ENCODE data around the gene NDNF. TPM values are rescaled to one million over a fixed set of nuclear protein-coding genes. Genes with fewer than 3 reads are reported as not detected.

The NDNF gene
- polyA plus RNA-seq, 3 donors, result not detected

- WGBS (ENCODE audit: insufficient coverage), result 80% methylated on average over 2 of the region's 6 CpGs
- Histone ChIP-seq H3K9ac (ENCODE audit: insufficient read depth, low read length, poor library complexity, severe bottlenecking) (no peak overlapping the region), H4K20me1 (ENCODE audit: insufficient read depth, low read length) (no peaks in the 10 kb centered on the region)
These were observed 55.7 kb downstream of the NDNF start for GRCh38 chr4:121016611-121017010.

GRCh38 chr4:121015421-121015820, 56.9 kb downstream of the NDNF start:
- H3K36me3 ChIP-seq (replicated peaks in 1 of 2; ENCODE audit: control insufficient read depth in 1 of 2, insufficient read depth in 2 of 2, low read length in 2 of 2), result no peaks in the 10 kb centered on the region
- H4K20me1 ChIP-seq (ENCODE audit: insufficient read depth, low read length), result no peaks in the 10 kb centered on the region
- no peak for TF ChIP-seq CTCF (IDR thresholded peaks at IDR 0.05)
- H3K4me3 Mint-ChIP-seq, result no peak overlapping the region
- H3K4me2 ChIP-seq (replicated peaks; ENCODE audit: extremely low read depth, low read length, poor library complexity, severe bottlenecking), result no peak overlapping the region
- no peak for DNase-seq
- H3K4me1 Mint-ChIP-seq, result no peaks in the 10 kb centered on the region
- H2AFZ ChIP-seq (ENCODE audit: insufficient read depth, low read depth, low read length, poor library complexity, severe bottlenecking), result no peak overlapping the region
- H3K27me3 ChIP-seq (ENCODE audit: control insufficient read depth in 2 of 2, insufficient read depth in 2 of 2, low read length in 2 of 2), result no peaks in the 10 kb centered on the region
- H3K9me3 Mint-ChIP-seq, result peaks cover 0 to 2% (median 0%) of the 10 kb centered on the region in 7 donors
- H3K79me2 ChIP-seq (ENCODE audit: insufficient read depth, low read length), result no peaks in the 10 kb centered on the region
- H3K9ac ChIP-seq (ENCODE audit: insufficient read depth, low read length, poor library complexity, severe bottlenecking), result no peak overlapping the region
- H3K9me3 ChIP-seq (replicated peaks in 1 of 2; ENCODE audit: control insufficient read depth in 1 of 2, insufficient read depth in 1 of 2, low read length in 2 of 2), result no peaks in the 10 kb centered on the region
- peaks cover 2 to 3% (median 3%) of the 10 kb centered on the region in 3 donors for H3K27me3 Mint-ChIP-seq (ENCODE audit: low read depth in 3 of 3)
- no peaks in the 10 kb centered on the region for H3K4me1 ChIP-seq (ENCODE audit: control insufficient read depth in 1 of 2, insufficient read depth in 2 of 2, low read length in 2 of 2)
- WGBS (ENCODE audit: insufficient coverage), result no CpG with 5 or more reads among the region's 1 CpG
- H3K27ac ChIP-seq (ENCODE audit: low read depth in 1 of 2, low read length in 2 of 2), result no peak overlapping the region
- intact Hi-C loops (cut with micrococcal nuclease), result no loop called here
- no peak overlapping the region for H3K4me3 ChIP-seq (replicated peaks in 1 of 3; ENCODE audit: low read depth in 2 of 3, low read length in 3 of 3)
- H3K27ac Mint-ChIP-seq, result no peak overlapping the region
- H3K36me3 Mint-ChIP-seq, result no peaks in the 10 kb centered on the region

More at GRCh38 chr4:121016611-121017010, 55.7 kb downstream of the NDNF start:
- H3K4me1 ChIP-seq (ENCODE audit: control insufficient read depth in 1 of 2, insufficient read depth in 2 of 2, low read length in 2 of 2), result no peaks in the 10 kb centered on the region
- H3K4me3 Mint-ChIP-seq, result no peak overlapping the region
- peaks cover 2 to 3% (median 3%) of the 10 kb centered on the region in 3 donors for H3K27me3 Mint-ChIP-seq (ENCODE audit: low read depth in 3 of 3)
- H3K36me3 Mint-ChIP-seq, result no peaks in the 10 kb centered on the region
- H3K9me3 ChIP-seq (replicated peaks in 1 of 2; ENCODE audit: control insufficient read depth in 1 of 2, insufficient read depth in 1 of 2, low read length in 2 of 2), result no peaks in the 10 kb centered on the region
- no peaks in the 10 kb centered on the region for H3K27me3 ChIP-seq (ENCODE audit: control insufficient read depth in 2 of 2, insufficient read depth in 2 of 2, low read length in 2 of 2)
- H3K27ac ChIP-seq (ENCODE audit: low read depth in 1 of 2, low read length in 2 of 2), result no peak overlapping the region
- no peak overlapping the region for H3K27ac Mint-ChIP-seq
- no peak for DNase-seq
- H3K9me3 Mint-ChIP-seq, result peaks cover 0 to 2% (median 0%) of the 10 kb centered on the region in 7 donors
- no peak overlapping the region for H3K4me2 ChIP-seq (replicated peaks; ENCODE audit: extremely low read depth, low read length, poor library complexity, severe bottlenecking)
- no peaks in the 10 kb centered on the region for H3K79me2 ChIP-seq (ENCODE audit: insufficient read depth, low read length)
- H2AFZ ChIP-seq (ENCODE audit: insufficient read depth, low read depth, low read length, poor library complexity, severe bottlenecking), result no peak overlapping the region
- H3K36me3 ChIP-seq (replicated peaks in 1 of 2; ENCODE audit: control insufficient read depth in 1 of 2, insufficient read depth in 2 of 2, low read length in 2 of 2), result no peaks in the 10 kb centered on the region
- intact Hi-C loops (cut with micrococcal nuclease), result no loop called here
- no peak for TF ChIP-seq CTCF (IDR thresholded peaks at IDR 0.05)
- no peaks in the 10 kb centered on the region for H3K4me1 Mint-ChIP-seq
- no peak overlapping the region for H3K4me3 ChIP-seq (replicated peaks in 1 of 3; ENCODE audit: low read depth in 2 of 3, low read length in 3 of 3)
